Erythroblast (primary cell): Measurements from ENCODE around the gene PPARD.

Experiments
- GATA1 ChIP-seq: IDR thresholded peaks from 2 replicates; pipeline ENCODE4 v1.6.1; 2011; ENCODE audit warnings: low read depth, mild to moderate bottlenecking, control low read depth, low read length, moderate library complexity
- POLR2A ChIP-seq: IDR thresholded peaks from 2 replicates; pipeline ENCODE4 v1.6.1; 2011; ENCODE audit warnings: mild to moderate bottlenecking, low read length

- TF ChIP-seq POLR2A (no peak), GATA1 (no peak)
These were observed 46.5 kb downstream of the PPARD start for GRCh38 chr6:35388772-35389352.
